Activated CD8-positive, alpha-beta memory T cell treated with anti-CD3 and anti-CD28 coated beads for 36 hours (primary cell): ENCODE results near the gene NPAS4. TPM values are rescaled to one million over a fixed set of nuclear protein-coding genes. Genes with fewer than 3 reads are reported as not detected.

Experiments
- CTCF ChIA-PET: fragments of 350-600 bp; sonication (Branson Sonifier 250); formaldehyde crosslinking; loops from one replicate; lab custom pipeline; 2021; ENCODE audit warnings: antibody characterized with exemption; lab: Charles Lee
- POLR2A ChIA-PET: fragments of 350-600 bp; sonication (Branson Sonifier 250); formaldehyde crosslinking; loops from one replicate; lab custom pipeline; 2021; ENCODE audit warnings: antibody characterized with exemption; lab: Charles Lee
- total RNA-seq, 2 experiments: library from RNA; stranded (reverse); gene quantifications; one replicate each; pipeline ENCODE4 v1.2.3, GENCODE V29; 2021

Gene NPAS4
- total RNA-seq, 2 experiments from 2014 or later: not detected

- ChIA-PET POLR2A (interaction anchor here (0.5 to 1.3 kb wide), 2 partner anchors 213 to 350 kb away, joined by 3 to 5 read pairs; no protein-coding TSS in a partner anchor), CTCF (interaction anchor here (1.6 to 3.3 kb wide), 2 partner anchors 13 to 27 kb away, joined by 5 to 20 read pairs; partner anchors contain the start of genes DPP3 and MRPL11)
Observed at GRCh38 chr11:66465373-66466224, 44.8 kb downstream of the NPAS4 start.

- ChIA-PET POLR2A (interaction anchor here (0.5 to 1.6 kb wide), 11 partner anchors 13 to 492 kb away, joined by 3 to 10 read pairs (median 3); partner anchors contain the start of genes BRMS1, DPP3, RBM14 and RBM4B), CTCF (interaction anchor here (0.6 to 3.3 kb wide), 5 partner anchors 12 to 481 kb away, joined by 3 to 20 read pairs (median 3); partner anchors contain the start of genes DPP3 and MRPL11)
Observed at GRCh38 chr11:66466225-66467033, 45.6 kb downstream of the NPAS4 start, which contains the start of gene PELI3. PELI3 (plus strand) TSS chr11:66466905; CDS start chr11:66468129, 1,224 bp downstream.

GRCh38 chr11:66467034-66467659 lies 46.3 kb downstream of the NPAS4 start:
- POLR2A ChIA-PET: interaction anchor here (0.9 to 1.6 kb wide), 3 partner anchors 13 to 211 kb away, joined by 5 to 10 read pairs (median 9); partner anchors contain the start of genes DPP3 and RBM14

GRCh38 chr11:66467756-66468155 lies 46.9 kb downstream of the NPAS4 start:
- ChIA-PET POLR2A (interaction anchor here (0.7 to 1.6 kb wide), 3 partner anchors 12 to 592 kb away, joined by 3 to 10 read pairs (median 3); partner anchors contain the start of gene DPP3), CTCF (interaction anchor here (0.7 to 3.3 kb wide), 2 partner anchors 11 to 29 kb away, joined by 3 to 20 read pairs; partner anchors contain the start of genes DPP3 and MRPL11)

More at GRCh38 chr11:66467034-66467659, 46.3 kb downstream of the NPAS4 start:
- CTCF ChIA-PET: interaction anchor here (0.7 to 3.3 kb wide), 3 partner anchors 12 to 58 kb away, joined by 3 to 20 read pairs (median 3); partner anchors contain the start of genes DPP3 and MRPL11

- POLR2A ChIA-PET: interaction anchor here (1.0 kb wide), 1 partner anchor 12 kb away, joined by 3 read pairs; the partner anchor contains the start of gene DPP3
- CTCF ChIA-PET: interaction anchor here (1.4 kb wide), 1 partner anchor 10 kb away, joined by 5 read pairs; no protein-coding TSS in a partner anchor
Observed at GRCh38 chr11:66468691-66469090, 47.9 kb downstream of the NPAS4 start.

- ChIA-PET POLR2A (interaction anchor here (0.7 kb wide), 1 partner anchor 143 kb away, joined by 4 read pairs; no protein-coding TSS in a partner anchor), CTCF (interaction anchor here (0.7 to 1.5 kb wide), 3 partner anchors 9 to 109 kb away, joined by 3 to 5 read pairs (median 3); partner anchors contain the start of gene MRPL11)
Observed at GRCh38 chr11:66469441-66469840, 48.6 kb downstream of the NPAS4 start.

GRCh38 chr11:66470015-66470414 lies 49.2 kb downstream of the NPAS4 start:
- CTCF ChIA-PET: interaction anchor here (1.0 to 1.5 kb wide), 4 partner anchors 9 to 61 kb away, joined by 3 to 5 read pairs (median 3); partner anchors contain the start of genes DPP3 and MRPL11
- POLR2A ChIA-PET: interaction anchor here (0.6 to 0.9 kb wide), 3 partner anchors 24 to 143 kb away, joined by 3 to 6 read pairs (median 4); no protein-coding TSS in a partner anchor

- ChIA-PET CTCF (interaction anchor here (1.0 to 1.2 kb wide), 2 partner anchors 9 to 63 kb away, joined by 3 read pairs; partner anchors contain the start of gene DPP3), POLR2A (no interaction called here)
Observed at GRCh38 chr11:66471142-66471541, 50.3 kb downstream of the NPAS4 start.

GRCh38 chr11:66472054-66472453 lies 51.2 kb downstream of the NPAS4 start:
- POLR2A ChIA-PET: no interaction called here
- CTCF ChIA-PET: interaction anchor here (0.5 to 0.6 kb wide), 2 partner anchors 441 to 1791 kb away, joined by 5 read pairs; no protein-coding TSS in a partner anchor

- ChIA-PET CTCF (no interaction called here), POLR2A (no interaction called here)
Observed at GRCh38 chr11:66473167-66473566, 52.3 kb downstream of the NPAS4 start.

GRCh38 chr11:66473608-66474515 lies 53.0 kb downstream of the NPAS4 start:
- ChIA-PET CTCF (no interaction called here), POLR2A (no interaction called here)

GRCh38 chr11:66475349-66476172 lies 54.7 kb downstream of the NPAS4 start:
- POLR2A ChIA-PET: no interaction called here
- CTCF ChIA-PET: no interaction called here
